H1 (cell line): Measurements from ENCODE around the gene RAD18. TPM values are rescaled to one million over a fixed set of nuclear protein-coding genes. Genes with fewer than 3 reads are reported as not detected.

Experiments used
- CTCF ChIA-PET: fragments of 300-600 bp; sonication (Branson Sonifier 250); formaldehyde crosslinking; loops from one replicate; lab custom pipeline; 2021; ENCODE audit not compliant: partially characterized antibody; lab: Charles Lee
- POLR2A ChIA-PET: fragments of 300-600 bp; sonication (Branson Sonifier 250); formaldehyde crosslinking; loops from one replicate; lab custom pipeline; 2021; ENCODE audit warnings: inconsistent platforms; ENCODE audit not compliant: partially characterized antibody; lab: Charles Lee
- DNase-seq, 2 experiments: peaks; one replicate each; pipeline versions ENCODE4 v3.0.0 to v3.0.0-alpha.2; 2010 to 2022; ENCODE audit warnings: low spot score in 2 of 2, low read depth in 1 of 2, mixed read lengths in 1 of 2
- FAIRE-seq: peaks from 2 replicates; lab custom pipeline; 2011; peaks lifted over from hg19 to GRCh38; lab: Jason Lieb, UNC
- H2AFZ ChIP-seq: 2 replicates; pipeline ENCODE4 v1.8.1; 2012; ENCODE audit warnings: low read length, inconsistent platforms
- H2AK5ac ChIP-seq: 2 replicates; pipeline ENCODE4 v1.6.1; 2013; ENCODE audit warnings: low read depth, low read length
- H2BK120ac ChIP-seq: replicated peaks from 2 replicates; pipeline ENCODE3; 2013; ENCODE audit warnings: low read depth, low read length, inconsistent platforms
- H2BK12ac ChIP-seq: 2 replicates; pipeline ENCODE4 v1.6.1; 2013; ENCODE audit warnings: low read depth, low read length
- H2BK15ac ChIP-seq: 2 replicates; pipeline ENCODE4 v1.6.1; 2013; ENCODE audit warnings: low read length
- H2BK20ac ChIP-seq: 2 replicates; pipeline ENCODE4 v1.6.1; 2013; ENCODE audit warnings: low read length
- H2BK5ac ChIP-seq: 2 replicates; pipeline ENCODE4 v1.6.1; 2013; ENCODE audit warnings: low read depth, low read length
- H3K14ac ChIP-seq: 2 replicates; pipeline ENCODE4 v1.6.1; 2013; ENCODE audit warnings: inconsistent platforms; ENCODE audit not compliant: insufficient read length
- H3K18ac ChIP-seq: 2 replicates; pipeline ENCODE4 v1.6.1; 2013; ENCODE audit warnings: low read length; ENCODE audit errors: extremely low read depth
- H3K23ac ChIP-seq: 2 replicates; pipeline ENCODE4 v1.6.1; 2013; ENCODE audit warnings: inconsistent platforms; ENCODE audit not compliant: insufficient read length
- H3K23me2 ChIP-seq: 2 replicates; pipeline ENCODE4 v1.6.1; 2013; ENCODE audit warnings: low read depth, low read length
- H3K27ac ChIP-seq: 2 replicates; pipeline ENCODE4 v1.6.1; 2011; ENCODE audit warnings: low read depth, low read length, inconsistent platforms
- H3K27me3 ChIP-seq, 4 experiments: replicated peaks in 1 of 4; 1 replicate in 1 of 4; 2 replicates in 3 of 4; pipeline versions ENCODE4 v1.6.1 to v1.8.1; 2011 to 2013; ENCODE audit warnings: low read length in 3 of 4, mild to moderate bottlenecking in 3 of 4, inconsistent platforms in 2 of 4, mixed read lengths in 2 of 4, moderate library complexity in 1 of 4; ENCODE audit not compliant: control insufficient read depth in 3 of 4, insufficient read depth in 3 of 4; ENCODE audit errors: extremely low read depth in 1 of 4
- H3K36me3 ChIP-seq, 4 experiments: 2 replicates each; pipeline versions ENCODE4 v1.6.1 to v1.8.1; 2011 to 2013; ENCODE audit warnings: mild to moderate bottlenecking in 4 of 4, low read length in 3 of 4, moderate library complexity in 2 of 4, control low read depth in 1 of 4, inconsistent platforms in 1 of 4; ENCODE audit not compliant: insufficient read depth in 4 of 4, control insufficient read depth in 2 of 4
- H3K4ac ChIP-seq: replicated peaks from 2 replicates; pipeline ENCODE3; 2013; ENCODE audit warnings: low read length, low read depth, mixed read lengths, inconsistent platforms; ENCODE audit not compliant: insufficient read length
- H3K4me1 ChIP-seq, 4 experiments: replicated peaks in 1 of 4; 1 replicate in 1 of 4; 2 replicates in 3 of 4; pipeline versions ENCODE4 v1.6.1 to v1.8.1; 2011 to 2013; ENCODE audit warnings: low read length in 3 of 4, inconsistent platforms in 2 of 4, mixed read lengths in 1 of 4; ENCODE audit not compliant: insufficient read depth in 4 of 4, control insufficient read depth in 3 of 4
- H3K4me2 ChIP-seq, 2 experiments: 2 replicates each; pipeline versions ENCODE4 v1.6.1 to v1.8.1; 2011 to 2013; ENCODE audit warnings: low read depth in 2 of 2, low read length in 2 of 2, control low read depth in 1 of 2, inconsistent platforms in 1 of 2, mild to moderate bottlenecking in 1 of 2; ENCODE audit not compliant: insufficient read depth in 1 of 2
- H3K4me3 ChIP-seq, 4 experiments: fragments of 200-600, 300-600 bp in 1 of 4; sonication (generic), shearing (Covaris generic), sonication (Bioruptor Twin) in 1 of 4; 2 replicates each; pipeline versions ENCODE4 v1.5.1 to v1.8.1; 2011 to 2016; ENCODE audit warnings: low read length in 4 of 4, low read depth in 3 of 4, control low read depth in 2 of 4, inconsistent platforms in 2 of 4, mild to moderate bottlenecking in 2 of 4, mixed read lengths in 1 of 4, moderate library complexity in 1 of 4; ENCODE audit not compliant: insufficient read depth in 2 of 4; ENCODE audit errors: extremely low read depth in 1 of 4
- H3K56ac ChIP-seq: replicated peaks from 2 replicates; pipeline ENCODE3; 2013; ENCODE audit warnings: low read depth, mild to moderate bottlenecking, mixed read lengths, low read length, inconsistent platforms; ENCODE audit not compliant: insufficient read length
- H3K79me1 ChIP-seq: 2 replicates; pipeline ENCODE4 v1.6.1; 2013; ENCODE audit warnings: low read depth, low read length, control low read depth
- H3K79me2 ChIP-seq, 2 experiments: 2 replicates each; pipeline versions ENCODE4 v1.6.1 to v1.8.1; 2012 to 2013; ENCODE audit warnings: low read length in 2 of 2, mild to moderate bottlenecking in 2 of 2, inconsistent platforms in 1 of 2; ENCODE audit not compliant: insufficient read depth in 2 of 2, control insufficient read depth in 1 of 2
- H3K9ac ChIP-seq, 4 experiments: replicated peaks in 1 of 4; 1 replicate in 1 of 4; 2 replicates in 3 of 4; pipeline versions ENCODE4 v1.6.1 to v1.8.1; 2011 to 2013; ENCODE audit warnings: low read depth in 3 of 4, low read length in 3 of 4, control low read depth in 2 of 4, mild to moderate bottlenecking in 2 of 4, moderate library complexity in 2 of 4, inconsistent platforms in 1 of 4; ENCODE audit errors: extremely low read depth in 1 of 4
- H3K9me3 ChIP-seq, 2 experiments: 2 replicates each; pipeline versions ENCODE4 v1.6.1 to v1.8.1; 2012 to 2013; ENCODE audit warnings: mild to moderate bottlenecking in 2 of 2, moderate library complexity in 2 of 2, control low read depth in 1 of 2, inconsistent platforms in 1 of 2, low read depth in 1 of 2, low read length in 1 of 2, mixed read lengths in 1 of 2; ENCODE audit not compliant: insufficient read depth in 2 of 2
- H4K20me1 ChIP-seq, 2 experiments: replicated peaks in 1 of 2; 2 replicates each; pipeline versions ENCODE3 to v1.8.1; 2011 to 2013; ENCODE audit warnings: inconsistent platforms in 2 of 2, low read length in 2 of 2, mild to moderate bottlenecking in 1 of 2; ENCODE audit not compliant: insufficient read depth in 2 of 2, control insufficient read depth in 1 of 2
- H4K5ac ChIP-seq: 2 replicates; pipeline ENCODE4 v1.6.1; 2013; ENCODE audit warnings: low read length, low read depth, mixed read lengths, inconsistent platforms; ENCODE audit not compliant: insufficient read length
- H4K8ac ChIP-seq: 2 replicates; pipeline ENCODE4 v1.8.0; 2013; ENCODE audit warnings: mild to moderate bottlenecking, moderate library complexity, low read length, inconsistent platforms; ENCODE audit not compliant: insufficient read depth; ENCODE audit errors: extremely low read depth
- H4K91ac ChIP-seq: replicated peaks from 2 replicates; pipeline ENCODE3; 2013; ENCODE audit warnings: low read length, mixed read lengths, inconsistent platforms; ENCODE audit not compliant: insufficient read length
- HDAC6 ChIP-seq: IDR thresholded peaks from one replicate; pipeline ENCODE4 v1.7.1; 2012; ENCODE audit warnings: low read depth, mild to moderate bottlenecking, inconsistent platforms, low read length, moderate library complexity
- JUND ChIP-seq: IDR thresholded peaks from 2 replicates; pipeline ENCODE4 v1.6.1; 2011; ENCODE audit warnings: mild to moderate bottlenecking, improper control_type of control experiment, low read length
- KDM4A ChIP-seq: IDR thresholded peaks from one replicate; pipeline ENCODE4 v1.7.1; 2012; ENCODE audit warnings: low read depth, mild to moderate bottlenecking, moderate library complexity, low read length, inconsistent platforms; ENCODE audit not compliant: severe bottlenecking
- POLR2A ChIP-seq, 2 experiments: IDR thresholded peaks; 1 replicate in 1 of 2; 2 replicates in 1 of 2; pipeline ENCODE4 v1.6.1; 2011; ENCODE audit warnings: low read depth in 2 of 2, low read length in 2 of 2, mild to moderate bottlenecking in 2 of 2; ENCODE audit errors: control extremely low read depth in 1 of 2
- POU5F1 ChIP-seq: IDR thresholded peaks from 2 replicates; pipeline ENCODE4 v1.6.1; 2011; ENCODE audit warnings: low read depth, mild to moderate bottlenecking, low read length, moderate library complexity
- RBBP5 ChIP-seq: IDR thresholded peaks from 2 replicates; pipeline ENCODE4 v1.7.1; 2012; ENCODE audit warnings: low read depth, mild to moderate bottlenecking, inconsistent platforms, low read length, moderate library complexity, borderline replicate concordance
- RFX5 ChIP-seq: IDR thresholded peaks from 2 replicates; pipeline ENCODE4 v1.6.1; 2011; ENCODE audit warnings: low read depth, low read length, improper control_type of control experiment, borderline replicate concordance
- RXRA ChIP-seq: IDR thresholded peaks from 2 replicates; pipeline ENCODE4 v1.6.1; 2011; ENCODE audit warnings: low read depth, mild to moderate bottlenecking, low read length, moderate library complexity; ENCODE audit not compliant: insufficient read depth
- SAP30 ChIP-seq: fragments of 300-600 bp; sonication (generic); IDR thresholded peaks from 2 replicates; pipeline ENCODE4 v1.7.1; 2012; ENCODE audit warnings: low read length, moderate library complexity, mild to moderate bottlenecking, inconsistent platforms; ENCODE audit not compliant: insufficient read depth, insufficient replicate concordance
- SP1 ChIP-seq: IDR thresholded peaks from 2 replicates; pipeline ENCODE4 v1.6.1; 2011; ENCODE audit warnings: low read depth, low read length
- SRF ChIP-seq: IDR thresholded peaks from 2 replicates; pipeline ENCODE4 v1.6.1; 2011; ENCODE audit warnings: mild to moderate bottlenecking, low read depth, low read length, moderate library complexity
- WGBS, 2 experiments: shearing (Covaris generic) in 1 of 2; methylation state at CpG; one replicate each; pipeline versions ENCODE4 v1.1.6 to v1.1.7; 2013 to 2015; ENCODE audit warnings: low lambda C conversion rate in 2 of 2, mixed read lengths in 2 of 2, inconsistent platforms in 1 of 2, low coverage in 1 of 2, missing lambda C conversion rate in 1 of 2; ENCODE audit not compliant: insufficient replicate concordance in 2 of 2, insufficient coverage in 1 of 2, insufficient read length in 1 of 2; ENCODE audit errors: extremely low coverage in 1 of 2, missing lambda C conversion rate in 1 of 2; 5-methylcytosine and 5-hydroxymethylcytosine counted together
- polyA plus RNA-seq, 7 experiments: library from polyadenylated mRNA; depleted of rRNA in 3 of 7; stranded (reverse) in 5 of 7; unstranded in 2 of 7; fragments of >200 nt in 5 of 7; fragments of 200-250 nt in 2 of 7; gene quantifications; 1 replicate in 5 of 7; 2 replicates in 1 of 7; 4 replicates in 1 of 7; pipeline versions ENCODE4 v1.2.1 to v1.2.3, GENCODE V29; 2011 to 2013; ENCODE audit warnings: missing spikeins in 2 of 7, mixed read lengths in 2 of 7
- total RNA-seq: library from RNA; stranded (reverse); fragmentation: NEBNext Ultra II Directional; extraction: Animal tissue kit (Norgen Biotek cat#: 25700); gene quantifications from 2 replicates; pipeline ENCODE4 v1.2.1, GENCODE V29; 2021
- TF ChIP-seq, protein P1 (sequence below): IDR thresholded peaks from 2 replicates; pipeline ENCODE4 v1.6.1; 2011; ENCODE audit warnings: low read length, improper control_type of control experiment

The RAD18 gene
- total and polyA plus RNA-seq, 2 of the 8 experiments (the other 6 are each of a cell fraction or from before 2014, with no cell fraction given), result 13.0 to 23.2 TPM

GRCh38 chr3:8966820-8967348 lies 3.6 kb upstream of the RAD18 start:
- WGBS, 2 experiments, result 71% methylated on average over 1 of the region's 3 CpGs; no CpG with 5 or more reads in 1 of the 2 experiments
- Histone ChIP-seq H2BK15ac (no peak overlapping the region), H2BK20ac (no peak overlapping the region; the same call in 1 of the 2 replicates), H2BK5ac (peak overlapping the region; percentile 8; the same call in 1 of the 2 replicates), H3K9ac (no peak overlapping the region), H3K18ac (no peak overlapping the region), H3K27me3 (0 out of 7 replicates have a peak, but pooled peaks cover 0 to 2% (median 0%) of the 10 kb centered on the region in 4 experiments), H3K27ac (no peak overlapping the region), H4K8ac (no peak overlapping the region), H3K4me3 (no peak overlapping the region), H3K23ac (no peak overlapping the region), H3K14ac (no peak overlapping the region), H3K4ac (no peak overlapping the region), H2AFZ (no peak overlapping the region), H4K5ac (no peak overlapping the region), H3K36me3 (no peaks in the 10 kb centered on the region), H3K4me2 (no peak overlapping the region), H3K79me1 (peaks cover 10% of the 10 kb centered on the region), H3K56ac (no peak overlapping the region), H3K79me2 (peaks cover 11 to 12% of the 10 kb centered on the region in 2 experiments), H4K91ac (no peak overlapping the region), H3K23me2 (peaks cover 3% of the 10 kb centered on the region; the same call in 1 of the 2 replicates), H2BK120ac (no peak overlapping the region), H2AK5ac (no peak overlapping the region), H2BK12ac (peak overlapping the region; percentile 62; the same call in 1 of the 2 replicates), H4K20me1 (peaks cover 0 to 1% of the 10 kb centered on the region in 2 experiments), H3K9me3 (no peaks in the 10 kb centered on the region), H3K4me1 (peaks cover 0 to 10% (median 6%) of the 10 kb centered on the region in 4 experiments; a peak in 5 of 7 replicates)
- DNase-seq (no peak), FAIRE-seq (no peak)
- POLR2A ChIA-PET, result interaction anchor here (1.1 kb wide), 1 partner anchor 396 kb away, joined by 3 read pairs; the partner anchor contains the start of gene THUMPD3
- CTCF ChIA-PET, result interaction anchor here (0.5 to 2.8 kb wide), 8 partner anchors 8 to 369 kb away, joined by 3 to 20 read pairs (median 4); no protein-coding TSS in a partner anchor
- TF ChIP-seq, protein P1, sequence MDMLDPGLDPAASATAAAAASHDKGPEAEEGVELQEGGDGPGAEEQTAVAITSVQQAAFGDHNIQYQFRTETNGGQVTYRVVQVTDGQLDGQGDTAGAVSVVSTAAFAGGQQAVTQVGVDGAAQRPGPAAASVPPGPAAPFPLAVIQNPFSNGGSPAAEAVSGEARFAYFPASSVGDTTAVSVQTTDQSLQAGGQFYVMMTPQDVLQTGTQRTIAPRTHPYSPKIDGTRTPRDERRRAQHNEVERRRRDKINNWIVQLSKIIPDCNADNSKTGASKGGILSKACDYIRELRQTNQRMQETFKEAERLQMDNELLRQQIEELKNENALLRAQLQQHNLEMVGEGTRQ, result no peak
- TF ChIP-seq RBBP5, result no peak
- TF ChIP-seq RXRA, result no peak
- TF ChIP-seq SP1, result no peak
- no peak for TF ChIP-seq JUND
- no peak for TF ChIP-seq KDM4A
- TF ChIP-seq POLR2A (IDR thresholded peaks at IDR 0.05; ENCODE audit: control extremely low read depth in 1 of 2, low read depth in 2 of 2, low read length in 2 of 2), result no peak
- TF ChIP-seq SRF, result no peak
- TF ChIP-seq HDAC6, result no peak
- no peak for TF ChIP-seq SAP30
- no peak for TF ChIP-seq RFX5
- no peak for TF ChIP-seq POU5F1
